A549 treated with Hydrocortisone at 1 μM for 4 hours (cell line): ENCODE measurements around the gene LYRM2. TPM values are rescaled to one million over a fixed set of nuclear protein-coding genes. Genes with fewer than 3 reads are reported as not detected.

Source experiments
- total RNA-seq: library from RNA; stranded (reverse); fragments of 200-300 nt; extraction: Qiagen RNA extraction; gene quantifications from 5 replicates; pipeline ENCODE4 v1.2.3, GENCODE V29; 2022

Gene LYRM2, protein sequence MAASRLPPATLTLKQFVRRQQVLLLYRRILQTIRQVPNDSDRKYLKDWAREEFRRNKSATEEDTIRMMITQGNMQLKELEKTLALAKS
- total RNA-seq = 28.9 to 38.9 TPM (median 29.9 TPM) in 5 replicates

DNA sequence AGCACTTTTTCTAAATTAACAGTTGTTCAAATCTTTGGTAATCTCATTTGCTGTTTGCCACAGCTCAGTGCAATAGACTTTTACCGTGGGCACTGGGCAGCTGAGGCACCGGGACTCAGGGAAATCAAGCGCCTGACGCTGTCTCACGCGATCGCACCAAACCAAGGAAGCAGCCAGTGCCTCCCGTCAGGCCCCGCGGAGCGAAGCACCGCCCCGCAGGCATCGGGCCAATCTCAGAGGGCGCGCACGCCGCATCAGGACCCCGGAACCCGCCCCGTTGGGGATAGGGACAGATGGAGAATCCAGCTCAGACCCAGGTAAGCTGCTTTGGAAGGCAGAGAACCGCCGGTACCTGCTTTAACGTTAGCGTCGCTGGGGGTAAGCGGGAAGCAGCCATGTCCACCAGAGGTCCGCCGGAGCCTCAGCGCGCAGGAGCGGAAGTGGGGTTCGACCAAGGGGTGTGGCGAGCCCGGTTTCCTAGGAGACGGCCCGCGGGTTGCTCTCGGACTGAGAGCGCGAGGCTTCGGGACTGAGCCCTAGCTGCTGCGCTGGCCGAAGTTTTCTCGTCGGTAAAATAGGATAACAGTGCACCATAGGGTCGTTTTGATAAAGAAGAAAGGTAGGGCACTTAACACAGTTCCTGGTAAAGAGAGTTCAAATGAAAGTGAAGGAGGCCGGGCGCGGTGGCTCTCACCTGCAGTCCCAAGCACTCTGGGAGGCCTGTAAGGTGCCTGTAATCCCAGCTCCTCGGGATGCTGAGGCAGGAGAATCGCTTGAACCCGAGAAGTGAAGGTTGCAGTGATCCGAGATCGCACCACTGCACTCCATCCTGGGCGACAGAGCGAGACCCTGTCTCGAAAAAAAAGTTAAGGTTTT, at the start of gene LYRM2:
TSS of gene LYRM2 (minus strand) at position 428 of the 876 bp plus-strand sequence. CDS start at position 397, 31 bp downstream.

Other genes with a start within 250 kb of the LYRM2 start
- gene RRAGD, start 226.5 kb downstream of the LYRM2 start, total RNA-seq = 3.5 to 4.8 TPM (median 4.6 TPM) in 5 replicates
- gene ANKRD6, start 205.6 kb downstream of the LYRM2 start, total RNA-seq = 1.5 to 2.4 TPM (median 1.8 TPM) in 5 replicates
- 10.1 to 14.0 TPM (median 11.8 TPM) in 5 replicates for gene MDN1, start 181.0 kb upstream of the LYRM2 start, total RNA-seq
- 4.3 to 8.5 TPM (median 6.0 TPM) in 5 replicates for gene CASP8AP2, start 191.1 kb upstream of the LYRM2 start, total RNA-seq